GM19455 (cell line): ENCODE results near the gene PIAS3.
"Not testable (repeated sequence)": the region's sequence is repeated elsewhere in the genome, so short reads cannot be mapped to it uniquely, and the experiment has no call there.

ENCODE experiments used
- ATAC-seq: cut with Tn5 transposase; IDR thresholded peaks from one replicate; pipeline ENCODE4 v1.9.1; 2021; ENCODE audit not compliant: unreplicated experiment

PIAS3 gene

GRCh38 chr1:145826030-145826429 lies 32.9 kb downstream of the PIAS3 start:
- ATAC-seq, result no peak

GRCh38 chr1:145824499-145824842 lies 34.4 kb downstream of the PIAS3 start:
- ATAC-seq, result no peak

- peak; percentile 82 for ATAC-seq
Observed at GRCh38 chr1:145823565-145824498, 35.0 kb downstream of the PIAS3 start, which contains the start of the genes POLR3C and RNF115. Gene POLR3C, plus strand, starts transcription at chr1:145824200. Its CDS starts 1,577 bp downstream, at chr1:145825777. Gene RNF115, minus strand, starts transcription at chr1:145824095. Its CDS starts 222 bp downstream, at chr1:145823873.

- not testable (repeated sequence) for ATAC-seq
Observed at GRCh38 chr1:145822779-145823331, 36.0 kb downstream of the PIAS3 start.

GRCh38 chr1:145818095-145818494 lies 40.8 kb downstream of the PIAS3 start:
- not testable (repeated sequence) for ATAC-seq

- not testable (repeated sequence) for ATAC-seq
Observed at GRCh38 chr1:145812977-145813810, 45.7 kb downstream of the PIAS3 start.

- no peak for ATAC-seq
Observed at GRCh38 chr1:145806844-145807243, 52.0 kb downstream of the PIAS3 start.

- no peak for ATAC-seq
Observed at GRCh38 chr1:145806408-145806807, 52.5 kb downstream of the PIAS3 start.

GRCh38 chr1:145805057-145805456 lies 53.8 kb downstream of the PIAS3 start:
- no peak for ATAC-seq

GRCh38 chr1:145804235-145805045 lies 54.4 kb downstream of the PIAS3 start:
- ATAC-seq, result no peak

GRCh38 chr1:145799806-145800205 lies 59.1 kb downstream of the PIAS3 start:
- ATAC-seq, result no peak
